ENCODE data around the gene REPS2. TPM values are rescaled to one million over a fixed set of nuclear protein-coding genes. Genes with fewer than 3 reads are reported as not detected.
A peak's percentile ranks its signal among the peaks of the same experiment; 100 is the strongest.

Gene REPS2
- total RNA-seq, 1 donor, result 0.43 TPM

- no peak for TF ChIP-seq CTCF (IDR thresholded peaks at IDR 0.05; ENCODE audit: insufficient read depth, low read depth, low read length)
- H3K4me3 ChIP-seq (ENCODE audit: low read depth, low read length), result no peak overlapping the region
- DNase-seq (ENCODE audit: low read depth), result peak; percentile 15
Measured at GRCh38 chrX:17078031-17078720, 131.7 kb downstream of the REPS2 start.

GRCh38 chrX:17081511-17081910, 135.1 kb downstream of the REPS2 start:
- H3K4me3 ChIP-seq (ENCODE audit: low read depth, low read length), result no peak overlapping the region
- no peak for DNase-seq (ENCODE audit: low read depth)
- TF ChIP-seq CTCF (IDR thresholded peaks at IDR 0.05; ENCODE audit: insufficient read depth, low read depth, low read length), result no peak

- no peak for TF ChIP-seq CTCF (IDR thresholded peaks at IDR 0.05; ENCODE audit: insufficient read depth, low read depth, low read length)
Measured at GRCh38 chrX:17081968-17082367, 135.5 kb downstream of the REPS2 start.

GRCh38 chrX:17082831-17083230, 136.4 kb downstream of the REPS2 start:
- no peak for DNase-seq (ENCODE audit: low read depth)
- H3K4me3 ChIP-seq (ENCODE audit: low read depth, low read length), result no peak overlapping the region
- no peak for TF ChIP-seq CTCF (IDR thresholded peaks at IDR 0.05; ENCODE audit: insufficient read depth, low read depth, low read length)

More at GRCh38 chrX:17081968-17082367, 135.5 kb downstream of the REPS2 start:
- no peak for DNase-seq (ENCODE audit: low read depth)
- no peak overlapping the region for H3K4me3 ChIP-seq (ENCODE audit: low read depth, low read length)

- DNase-seq (ENCODE audit: low read depth), result no peak
- no peak overlapping the region for H3K4me3 ChIP-seq (ENCODE audit: low read depth, low read length)
- TF ChIP-seq CTCF (IDR thresholded peaks at IDR 0.05; ENCODE audit: insufficient read depth, low read depth, low read length), result no peak
Measured at GRCh38 chrX:17086317-17086716, 139.9 kb downstream of the REPS2 start.

GRCh38 chrX:17095161-17095560, 148.7 kb downstream of the REPS2 start:
- no peak for DNase-seq (ENCODE audit: low read depth)
- no peak for TF ChIP-seq CTCF (IDR thresholded peaks at IDR 0.05; ENCODE audit: insufficient read depth, low read depth, low read length)
- no peak overlapping the region for H3K4me3 ChIP-seq (ENCODE audit: low read depth, low read length)

Data from fibroblast of villous mesenchyme (primary cell).